Breast epithelium (tissue), 3 donors: ENCODE results near the gene FCRL6.

Experiments used
- CTCF ChIP-seq, 3 donors: fragments of 450-650 bp; IDR thresholded peaks; one replicate each; pipeline ENCODE4 v1.5.1; 2016 to 2017; ENCODE audit warnings: antibody characterized with exemption in 3 of 3, mild to moderate bottlenecking in 3 of 3, moderate library complexity in 3 of 3
- POLR2A ChIP-seq: fragments of 450-650 bp; IDR thresholded peaks from one replicate; pipeline ENCODE4 v1.6.1; 2016; ENCODE audit warnings: antibody characterized with exemption, mild to moderate bottlenecking, moderate library complexity
- POLR2AphosphoS5 ChIP-seq, 3 donors: sonication (generic); formaldehyde crosslinking; IDR thresholded peaks; one replicate each; pipeline ENCODE4 v1.6.1; 2017; ENCODE audit warnings: antibody characterized with exemption in 3 of 3

GRCh38 chr1:159831412-159832141, 29.4 kb downstream of the FCRL6 start:
- no peak for TF ChIP-seq POLR2AphosphoS5 (IDR thresholded peaks at IDR 0.05)
- TF ChIP-seq CTCF (IDR thresholded peaks at IDR 0.05): no peak
- no peak for TF ChIP-seq POLR2A
